Measurements from ENCODE around the gene RPUSD1.

RPUSD1 gene

GRCh38 chr16:824194-824593 is 36.0 kb upstream of the RPUSD1 start:
- no peaks in the 10 kb centered on the region for H4K20me1 ChIP-seq (ENCODE audit: insufficient read depth)
- H3K4me1 ChIP-seq (ENCODE audit: low read depth, poor library complexity, severe bottlenecking) = no peaks in the 10 kb centered on the region
- H3K36me3 ChIP-seq (ENCODE audit: insufficient read depth) = no peaks in the 10 kb centered on the region
- no peak overlapping the region for H3K27ac ChIP-seq
- H2AFZ ChIP-seq (ENCODE audit: low read depth) = no peak overlapping the region
- H3K4me2 ChIP-seq = no peak overlapping the region
- H3K4me3 ChIP-seq (IDR thresholded peaks at IDR 0.05; ENCODE audit: insufficient read depth, low read depth, low read length) = no peak overlapping the region
- H3K79me2 ChIP-seq (ENCODE audit: insufficient read depth, low read depth) = no peaks in the 10 kb centered on the region
- peaks cover 95% of the 10 kb centered on the region for H3K27me3 ChIP-seq (ENCODE audit: insufficient read depth, low read depth)
- TF ChIP-seq CTCF (conservative IDR thresholded peaks at IDR 0.05; ENCODE audit: low read depth, low read length) = no peak
- H3K9ac ChIP-seq = no peak overlapping the region

GRCh38 chr16:822909-823297 is 34.7 kb upstream of the RPUSD1 start:
- Histone ChIP-seq H3K4me2 (no peak overlapping the region), H3K79me2 (ENCODE audit: insufficient read depth, low read depth) (no peaks in the 10 kb centered on the region), H3K9ac (no peak overlapping the region), H3K4me1 (ENCODE audit: low read depth, poor library complexity, severe bottlenecking) (no peaks in the 10 kb centered on the region), H3K4me3 (IDR thresholded peaks at IDR 0.05; ENCODE audit: insufficient read depth, low read depth, low read length) (no peak overlapping the region), H3K36me3 (ENCODE audit: insufficient read depth) (no peaks in the 10 kb centered on the region), H2AFZ (ENCODE audit: low read depth) (no peak overlapping the region), H3K27ac (no peak overlapping the region), H3K27me3 (ENCODE audit: insufficient read depth, low read depth) (peaks cover 95% of the 10 kb centered on the region), H4K20me1 (ENCODE audit: insufficient read depth) (no peaks in the 10 kb centered on the region)
- no peak for TF ChIP-seq CTCF (conservative IDR thresholded peaks at IDR 0.05; ENCODE audit: low read depth, low read length)

- no peak overlapping the region for H3K27ac ChIP-seq
- no peak overlapping the region for H2AFZ ChIP-seq (ENCODE audit: low read depth)
- TF ChIP-seq CTCF (conservative IDR thresholded peaks at IDR 0.05; ENCODE audit: low read depth, low read length) = no peak
- H3K4me1 ChIP-seq (ENCODE audit: low read depth, poor library complexity, severe bottlenecking) = no peaks in the 10 kb centered on the region
- H3K36me3 ChIP-seq (ENCODE audit: insufficient read depth) = no peaks in the 10 kb centered on the region
- H3K79me2 ChIP-seq (ENCODE audit: insufficient read depth, low read depth) = no peaks in the 10 kb centered on the region
- H4K20me1 ChIP-seq (ENCODE audit: insufficient read depth) = no peaks in the 10 kb centered on the region
- no peak overlapping the region for H3K4me2 ChIP-seq
- no peak overlapping the region for H3K9ac ChIP-seq
- no peak overlapping the region for H3K4me3 ChIP-seq (IDR thresholded peaks at IDR 0.05; ENCODE audit: insufficient read depth, low read depth, low read length)
- H3K27me3 ChIP-seq (ENCODE audit: insufficient read depth, low read depth) = peaks cover 95% of the 10 kb centered on the region
Measured at GRCh38 chr16:822174-822908, 34.2 kb upstream of the RPUSD1 start.

GRCh38 chr16:821751-822150 is 33.6 kb upstream of the RPUSD1 start:
- Histone ChIP-seq H4K20me1 (ENCODE audit: insufficient read depth) (no peaks in the 10 kb centered on the region), H3K4me1 (ENCODE audit: low read depth, poor library complexity, severe bottlenecking) (no peaks in the 10 kb centered on the region), H3K79me2 (ENCODE audit: insufficient read depth, low read depth) (no peaks in the 10 kb centered on the region), H3K27ac (no peak overlapping the region), H2AFZ (ENCODE audit: low read depth) (no peak overlapping the region), H3K4me2 (no peak overlapping the region), H3K36me3 (ENCODE audit: insufficient read depth) (no peaks in the 10 kb centered on the region), H3K27me3 (ENCODE audit: insufficient read depth, low read depth) (peaks cover 92% of the 10 kb centered on the region), H3K9ac (no peak overlapping the region), H3K4me3 (IDR thresholded peaks at IDR 0.05; ENCODE audit: insufficient read depth, low read depth, low read length) (no peak overlapping the region)
- TF ChIP-seq CTCF (conservative IDR thresholded peaks at IDR 0.05; ENCODE audit: low read depth, low read length) = no peak
